Measurements from ENCODE around the gene GFOD2.
A peak's percentile ranks its signal among the peaks of the same experiment; 100 is the strongest.

GFOD2 gene

GRCh38 chr16:67656344-67657016 lies 62.6 kb downstream of the GFOD2 start:
- H3K4me1 ChIP-seq (ENCODE audit: control insufficient read depth, insufficient read depth, low read length), result peaks cover 7% of the 10 kb centered on the region; the same call in 1 of the 2 replicates
- TF ChIP-seq ZNF433 (tag by site-specific recombination; IDR thresholded peaks at IDR 0.05; ENCODE audit: low read depth) (no peak), ZSCAN30 (tag by site-specific recombination; IDR thresholded peaks at IDR 0.05) (no peak), ZNF660 (tag by site-specific recombination; IDR thresholded peaks at IDR 0.05) (no peak), ZNF514 (tag by site-specific recombination; IDR thresholded peaks at IDR 0.05) (no peak), ZNF266 (tag by site-specific recombination; IDR thresholded peaks at IDR 0.05; ENCODE audit: low read depth) (no peak), TRIM28 (IDR thresholded peaks at IDR 0.05; ENCODE audit: borderline replicate concordance, low read length) (no peak), ZNF830 (tag by site-specific recombination; IDR thresholded peaks at IDR 0.05; ENCODE audit: low read depth) (no peak), MZF1 (tag by site-specific recombination; IDR thresholded peaks at IDR 0.05; ENCODE audit: borderline replicate concordance) (no peak), ZNF26 (tag by site-specific recombination; IDR thresholded peaks at IDR 0.05) (no peak), RBAK (tag by site-specific recombination; IDR thresholded peaks at IDR 0.05) (no peak), ZBTB49 (tag by site-specific recombination; IDR thresholded peaks at IDR 0.05; ENCODE audit: low read depth) (no peak), ZNF10 (tag by site-specific recombination; IDR thresholded peaks at IDR 0.05) (no peak), ZNF704 (tag by site-specific recombination; IDR thresholded peaks at IDR 0.05) (no peak), REPIN1 (tag by site-specific recombination; IDR thresholded peaks at IDR 0.05; ENCODE audit: low read depth) (no peak), ZNF513 (tag by site-specific recombination; IDR thresholded peaks at IDR 0.05) (no peak)
- H3K36me3 ChIP-seq (ENCODE audit: control insufficient read depth in 2 of 2, insufficient read depth in 1 of 2, low read length in 2 of 2), result peaks cover 0 to 46% of the 10 kb centered on the region in 2 experiments; a peak in 1 of 3 replicates
- no peaks in the 10 kb centered on the region for H3K9me3 ChIP-seq (ENCODE audit: control insufficient read depth, insufficient read depth, low read depth, low read length)
- no peak overlapping the region for H3K4me3 ChIP-seq (ENCODE audit: low read depth, low read length)
- POLR2A ChIA-PET, result interaction anchor here (0.6 kb wide), 2 partner anchors 46 to 184 kb away, joined by 3 to 4 read pairs; no protein-coding TSS in a partner anchor
- H3K27ac ChIP-seq (ENCODE audit: extremely low read depth, low read depth, low read length), result no peak overlapping the region
- CTCF ChIA-PET, result interaction anchor here (0.9 to 1.7 kb wide), 2 partner anchors 8 to 175 kb away, joined by 3 read pairs; partner anchors contain the start of gene ATP6V0D1

- Histone ChIP-seq H3K4me3 (ENCODE audit: low read depth, low read length) (no peak overlapping the region), H3K9me3 (ENCODE audit: control insufficient read depth, insufficient read depth, low read depth, low read length) (no peaks in the 10 kb centered on the region), H3K4me1 (ENCODE audit: control insufficient read depth, insufficient read depth, low read length) (peaks cover 7% of the 10 kb centered on the region; the same call in 1 of the 2 replicates), H3K27ac (ENCODE audit: extremely low read depth, low read depth, low read length) (no peak overlapping the region), H3K36me3 (ENCODE audit: control insufficient read depth in 2 of 2, insufficient read depth in 1 of 2, low read length in 2 of 2) (peaks cover 0 to 46% of the 10 kb centered on the region in 2 experiments; a peak in 1 of 3 replicates)
- POLR2A ChIA-PET, result no interaction called here
- no peak for TF ChIP-seq ZBTB49 (tag by site-specific recombination; IDR thresholded peaks at IDR 0.05; ENCODE audit: low read depth)
- TF ChIP-seq GLI4 (tag by site-specific recombination; IDR thresholded peaks at IDR 0.05), result no peak
- TF ChIP-seq GLIS1 (tag by site-specific recombination; IDR thresholded peaks at IDR 0.05), result peak; percentile 59
- no peak for TF ChIP-seq ZNF513 (tag by site-specific recombination; IDR thresholded peaks at IDR 0.05)
- CTCF ChIA-PET, result interaction anchor here (1.7 kb wide), 1 partner anchor 9 kb away, joined by 3 read pairs; no protein-coding TSS in a partner anchor
These were observed 63.8 kb downstream of the GFOD2 start for GRCh38 chr16:67655363-67655762.

All from HEK293 (cell line).